Gastroesophageal sphincter (tissue), 4 donors: Measurements from ENCODE around the gene COBLL1. TPM values are rescaled to one million over a fixed set of nuclear protein-coding genes. Genes with fewer than 3 reads are reported as not detected.

Experiments
- ATAC-seq: fragments of 150-250 bp; one replicate; pipeline ENCODE4 v1.9.1; 2016; ENCODE audit warnings: mild to moderate bottlenecking, moderate library complexity
- H3K27ac ChIP-seq, 4 donors: fragments of 200-600 bp; sonication (generic) in 3 of 4; 1 replicate in 3 of 4; 2 replicates in 1 of 4; pipeline ENCODE4 v1.5.1; 2016 to 2019
- H3K27me3 ChIP-seq: fragments of 200-600 bp; sonication (generic); one replicate; pipeline ENCODE4 v1.5.1; 2019
- H3K36me3 ChIP-seq, 2 donors: fragments of 200-600 bp; sonication (generic); one replicate each; pipeline ENCODE4 v1.5.1; 2019; ENCODE audit warnings: control low read depth in 1 of 2
- H3K4me1 ChIP-seq, 3 donors: fragments of 200-600 bp; sonication (generic); 1 replicate in 2 of 3; 2 replicates in 1 of 3; pipeline ENCODE4 v1.5.1; 2016 to 2019; ENCODE audit warnings: control low read depth in 2 of 3
- H3K4me3 ChIP-seq, 2 donors: fragments of 200-600 bp; sonication (generic); one replicate each; pipeline ENCODE4 v1.5.1; 2019; ENCODE audit warnings: mild to moderate bottlenecking in 1 of 2, moderate library complexity in 1 of 2
- H3K9me3 ChIP-seq, 3 donors: fragments of 200-600 bp; sonication (generic); one replicate each; pipeline ENCODE4 v1.5.1; 2017 to 2019; ENCODE audit warnings: control low read depth in 2 of 3
- CTCF ChIP-seq, 4 experiments: fragments of 200-600 bp in 2 of 4; fragments of 450-650 bp in 2 of 4; sonication (generic) in 1 of 4; IDR thresholded peaks; one replicate each; pipeline ENCODE4 v1.5.1; 2017 to 2019; ENCODE audit warnings: antibody characterized with exemption in 4 of 4, mild to moderate bottlenecking in 2 of 4, moderate library complexity in 2 of 4
- EP300 ChIP-seq: sonication (generic); formaldehyde crosslinking; IDR thresholded peaks from one replicate; pipeline ENCODE4 v1.6.1; 2017; ENCODE audit warnings: antibody characterized with exemption, mild to moderate bottlenecking
- POLR2A ChIP-seq, 2 donors: fragments of 450-650 bp; IDR thresholded peaks; one replicate each; pipeline ENCODE4 v1.6.1; 2017; ENCODE audit warnings: antibody characterized with exemption in 2 of 2, mild to moderate bottlenecking in 2 of 2, moderate library complexity in 1 of 2
- POLR2AphosphoS5 ChIP-seq: sonication (generic); formaldehyde crosslinking; IDR thresholded peaks from one replicate; pipeline ENCODE4 v1.6.1; 2017; ENCODE audit warnings: antibody characterized with exemption
- WGBS, 2 donors: methylation state at CpG; one replicate each; pipeline ENCODE4 v1.1.5; 2018; ENCODE audit warnings: low coverage in 1 of 2; 5-methylcytosine and 5-hydroxymethylcytosine counted together
- total RNA-seq, 4 donors: library from RNA; depleted of rRNA; stranded (reverse); fragments of >200 nt; gene quantifications; one replicate each; pipeline ENCODE4 v1.1.0, GENCODE V29; 2016

COBLL1 gene
- total RNA-seq, 4 donors from 2014 or later = 25.7 to 71.6 (median 56.6) TPM

DNA sequence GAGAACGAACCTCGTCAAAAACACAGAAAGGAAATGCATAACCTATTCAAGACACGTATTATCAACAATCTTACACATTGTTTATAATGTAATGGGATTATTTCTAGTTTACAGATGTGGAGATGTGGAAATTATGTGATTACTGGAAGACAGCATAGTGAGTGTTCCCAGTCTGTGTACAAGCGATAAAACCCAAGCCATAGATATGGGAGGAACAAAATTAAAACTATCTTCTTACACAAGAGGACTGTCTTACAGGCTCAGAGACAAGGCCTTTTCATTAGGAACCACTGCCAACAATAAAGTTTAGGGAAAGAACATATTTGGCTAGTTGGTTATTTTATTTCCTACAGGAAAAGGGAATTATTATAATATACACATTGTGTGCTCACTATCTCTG is 20.3 kb downstream of the COBLL1 start:
- TF ChIP-seq CTCF (IDR thresholded peaks at IDR 0.05) (no peak), EP300 (no peak), POLR2A (IDR thresholded peaks at IDR 0.05) (no peak), POLR2AphosphoS5 (no peak)
- Histone ChIP-seq H3K4me1 (peaks cover 6 to 41% (median 7%) of the 10 kb centered on the region in 3 donors), H3K9me3 (no peaks in the 10 kb centered on the region), H3K4me3 (no peak overlapping the region), H3K27ac (no peak overlapping the region), H3K27me3 (no peaks in the 10 kb centered on the region), H3K36me3 (no peaks in the 10 kb centered on the region)
- WGBS, 2 donors = 54 to 89% methylated on average over 4 of the region's 4 CpGs
- no peak for ATAC-seq

- Histone ChIP-seq H3K4me1 (peaks cover 4 to 44% (median 6%) of the 10 kb centered on the region in 3 donors), H3K27me3 (no peaks in the 10 kb centered on the region), H3K9me3 (no peaks in the 10 kb centered on the region), H3K4me3 (no peak overlapping the region), H3K36me3 (no peaks in the 10 kb centered on the region), H3K27ac (no peak overlapping the region)
- TF ChIP-seq POLR2A (IDR thresholded peaks at IDR 0.05) = no peak
- no peak for TF ChIP-seq CTCF (IDR thresholded peaks at IDR 0.05)
- no peak for TF ChIP-seq EP300
- TF ChIP-seq POLR2AphosphoS5 = no peak
- no peak for ATAC-seq
- WGBS, 2 donors = 86 to 91% methylated on average over 14 of the region's 14 CpGs
Measured at GRCh38 chr2:164818149-164819136, 23.2 kb downstream of the COBLL1 start.

- no peak for ATAC-seq
- Histone ChIP-seq H3K4me3 (no peak overlapping the region), H3K27me3 (no peaks in the 10 kb centered on the region), H3K27ac (no peak overlapping the region), H3K36me3 (no peaks in the 10 kb centered on the region), H3K4me1 (peaks cover 3 to 45% (median 6%) of the 10 kb centered on the region in 3 donors), H3K9me3 (no peaks in the 10 kb centered on the region)
- no peak for TF ChIP-seq POLR2AphosphoS5
- no peak for TF ChIP-seq POLR2A (IDR thresholded peaks at IDR 0.05)
- TF ChIP-seq CTCF (IDR thresholded peaks at IDR 0.05) = no peak
- TF ChIP-seq EP300 = no peak
Measured at GRCh38 chr2:164816900-164817299, 24.7 kb downstream of the COBLL1 start.

- H3K4me3 ChIP-seq = no peak overlapping the region
- H3K4me1 ChIP-seq = peaks cover 0 to 46% (median 3%) of the 10 kb centered on the region in 3 donors
- peak overlapping the region in 3 of 4 donors; percentile 6 to 17 (median 13) for H3K27ac ChIP-seq
- TF ChIP-seq POLR2A (IDR thresholded peaks at IDR 0.05) = no peak
- TF ChIP-seq CTCF (IDR thresholded peaks at IDR 0.05) = no peak
- no peak for TF ChIP-seq POLR2AphosphoS5
- TF ChIP-seq EP300 = no peak
- no peaks in the 10 kb centered on the region for H3K27me3 ChIP-seq
- no peaks in the 10 kb centered on the region for H3K36me3 ChIP-seq
- 90 to 100% methylated on average over 2 of the region's 2 CpGs for WGBS, 2 donors
- H3K9me3 ChIP-seq = no peaks in the 10 kb centered on the region
- no peak for ATAC-seq
Measured at GRCh38 chr2:164816046-164816445, 25.6 kb downstream of the COBLL1 start.
